ENCODE results near the gene CROCC2.

CROCC2 gene

GRCh38 chr2:240891492-240892340, 14.4 kb upstream of the CROCC2 start:
- no peak for DNase-seq (ENCODE audit: low read depth)

GRCh38 chr2:240892356-240892755, 13.8 kb upstream of the CROCC2 start:
- no peak for DNase-seq (ENCODE audit: low read depth)

GRCh38 chr2:240892925-240893324, 13.2 kb upstream of the CROCC2 start:
- no peak for DNase-seq (ENCODE audit: low read depth)

GRCh38 chr2:240893363-240893844, 12.7 kb upstream of the CROCC2 start:
- no peak for DNase-seq (ENCODE audit: low read depth)

- DNase-seq (ENCODE audit: low read depth) = no peak
Measured at GRCh38 chr2:240894006-240894405, 12.1 kb upstream of the CROCC2 start.

- no peak for DNase-seq (ENCODE audit: low read depth)
Measured at GRCh38 chr2:240894836-240895558, 11.1 kb upstream of the CROCC2 start.

GRCh38 chr2:240895656-240896388, 10.3 kb upstream of the CROCC2 start, which contains the start of gene MAB21L4:
TSS of gene MAB21L4 (minus strand) at chr2:240896156. CDS start at chr2:240895997, 159 bp downstream.
- no peak for DNase-seq (ENCODE audit: low read depth)

- DNase-seq (ENCODE audit: low read depth) = no peak
Measured at GRCh38 chr2:240896394-240896793, 9.7 kb upstream of the CROCC2 start.

GRCh38 chr2:240896871-240897692, 9.1 kb upstream of the CROCC2 start:
- DNase-seq (ENCODE audit: low read depth) = no peak

- no peak for DNase-seq (ENCODE audit: low read depth)
Measured at GRCh38 chr2:240898108-240898730, 7.9 kb upstream of the CROCC2 start.

GRCh38 chr2:240898731-240899467, 7.2 kb upstream of the CROCC2 start:
- DNase-seq (ENCODE audit: low read depth) = no peak

- no peak for DNase-seq (ENCODE audit: low read depth)
Measured at GRCh38 chr2:240899468-240899865, 6.7 kb upstream of the CROCC2 start.

GRCh38 chr2:240900141-240900860, 5.8 kb upstream of the CROCC2 start:
- DNase-seq (ENCODE audit: low read depth) = no peak

- no peak for DNase-seq (ENCODE audit: low read depth)
Measured at GRCh38 chr2:240901986-240902614, 4.0 kb upstream of the CROCC2 start.

GRCh38 chr2:240902615-240903041, 3.5 kb upstream of the CROCC2 start:
- DNase-seq (ENCODE audit: low read depth) = no peak

GRCh38 chr2:240903191-240904060, 2.7 kb upstream of the CROCC2 start:
- DNase-seq (ENCODE audit: low read depth) = no peak

- DNase-seq (ENCODE audit: low read depth) = no peak
Measured at GRCh38 chr2:240904216-240905175, 1.6 kb upstream of the CROCC2 start.
